Midbrain (tissue), 1 donor: Measurements from ENCODE around the gene MARF1.
"Not testable (repeated sequence)": the region's sequence is repeated elsewhere in the genome, so short reads cannot be mapped to it uniquely, and the experiment has no call there.

ENCODE experiments used
- DNase-seq: peaks from one replicate; lab custom pipeline; 2025; lab: John Stamatoyannopoulos, UW

The MARF1 gene

DNA sequence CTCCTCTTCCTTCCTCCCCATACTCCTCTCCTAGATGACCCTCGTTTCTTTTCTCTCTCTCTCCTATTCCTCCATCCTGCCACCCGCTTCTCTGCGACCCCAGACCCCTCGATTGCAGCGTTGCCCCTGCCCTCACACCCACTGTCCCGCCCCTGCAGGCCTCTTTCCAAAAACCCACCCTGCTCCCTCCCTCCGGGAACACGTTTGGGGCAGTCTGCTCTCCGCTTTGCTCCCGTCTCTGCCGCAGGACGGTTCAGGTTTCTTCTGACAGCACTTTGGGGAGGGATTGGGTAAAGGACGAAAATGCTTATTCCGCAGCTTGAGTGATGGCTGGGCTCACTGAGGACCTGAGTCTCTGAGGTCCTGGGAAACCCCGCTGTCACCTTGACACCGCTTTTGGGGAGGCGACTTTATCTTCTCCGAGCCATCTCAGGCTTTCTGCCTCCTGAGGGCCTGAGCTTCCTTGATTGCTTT lies 7.8 kb upstream of the MARF1 start:
- no peak for DNase-seq

DNA sequence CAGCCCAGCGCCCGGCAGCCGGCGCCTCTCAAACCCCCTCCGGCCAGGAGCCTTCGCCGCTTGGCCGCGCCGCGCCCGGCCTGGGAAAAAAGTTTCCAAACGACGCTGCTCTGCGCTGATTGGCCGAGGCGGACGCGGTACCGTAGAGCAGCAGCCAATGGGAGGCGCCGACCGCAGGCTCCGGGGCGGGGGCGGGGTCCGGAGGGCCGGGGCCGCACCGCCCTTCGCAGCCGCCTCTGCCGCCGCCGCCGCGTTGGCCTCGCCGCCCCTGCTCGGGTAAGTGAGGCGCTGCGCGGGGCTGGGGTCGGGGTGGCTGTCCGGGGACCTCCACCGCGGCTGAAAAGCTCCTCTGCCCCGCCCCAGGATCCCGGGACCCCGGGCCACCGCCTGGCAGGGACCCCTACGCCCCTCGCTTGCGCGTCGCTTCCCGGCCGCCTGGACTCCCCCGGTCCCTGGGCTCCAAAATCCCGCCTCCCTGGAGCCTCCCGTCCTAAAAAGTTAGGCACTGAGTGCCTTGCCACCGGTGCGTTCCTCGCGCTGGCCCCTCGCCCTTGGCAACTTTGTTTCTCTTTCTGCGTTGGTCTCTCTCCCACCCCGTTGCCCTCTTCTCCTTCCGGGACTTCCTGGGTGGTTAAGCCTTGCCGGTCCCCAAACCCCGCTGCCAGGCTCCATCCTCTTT lies 7.2 kb upstream of the MARF1 start, which contains the start of gene NDE1:
NDE1 (plus strand) TSS at position 227 of the 679 bp plus-strand sequence. CDS start 14,534 bp downstream, outside the sequence.
- peak; percentile 94 for DNase-seq

DNA sequence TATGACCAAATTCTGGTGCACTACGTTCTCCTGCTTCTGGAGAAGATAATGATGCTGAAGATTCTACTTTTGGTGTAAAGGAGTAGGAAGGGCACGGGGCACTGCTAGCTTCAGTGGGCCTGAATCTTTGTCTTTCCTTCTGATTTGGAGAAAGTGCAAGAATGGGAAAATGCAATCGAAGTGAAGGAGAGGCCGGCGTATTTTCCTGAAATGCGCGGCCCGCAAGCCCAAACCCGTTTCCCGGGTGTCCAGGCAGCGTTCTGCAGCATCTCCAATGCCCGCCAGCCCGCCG lies 6.7 kb upstream of the MARF1 start:
- no peak for DNase-seq

DNA sequence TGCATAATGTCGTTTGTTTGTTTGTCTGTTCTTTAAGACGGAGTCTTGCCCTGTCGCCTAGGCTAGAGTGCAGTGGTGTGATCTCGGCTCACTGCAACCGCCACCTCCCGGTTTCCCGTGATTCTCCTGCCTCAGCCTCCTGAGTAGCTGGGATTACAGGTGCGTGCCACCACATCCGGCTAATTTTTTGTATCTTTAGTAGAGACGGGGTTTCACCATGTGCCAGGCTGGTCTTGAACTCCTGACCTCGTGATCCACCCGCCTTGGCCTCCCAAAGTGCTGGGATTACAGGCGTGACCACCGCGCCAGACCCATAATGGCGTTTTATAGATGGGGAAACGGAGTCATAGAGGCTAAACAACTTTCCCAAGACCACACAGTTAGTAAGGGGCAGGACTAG lies 6.4 kb upstream of the MARF1 start:
- not testable (repeated sequence) for DNase-seq

DNA sequence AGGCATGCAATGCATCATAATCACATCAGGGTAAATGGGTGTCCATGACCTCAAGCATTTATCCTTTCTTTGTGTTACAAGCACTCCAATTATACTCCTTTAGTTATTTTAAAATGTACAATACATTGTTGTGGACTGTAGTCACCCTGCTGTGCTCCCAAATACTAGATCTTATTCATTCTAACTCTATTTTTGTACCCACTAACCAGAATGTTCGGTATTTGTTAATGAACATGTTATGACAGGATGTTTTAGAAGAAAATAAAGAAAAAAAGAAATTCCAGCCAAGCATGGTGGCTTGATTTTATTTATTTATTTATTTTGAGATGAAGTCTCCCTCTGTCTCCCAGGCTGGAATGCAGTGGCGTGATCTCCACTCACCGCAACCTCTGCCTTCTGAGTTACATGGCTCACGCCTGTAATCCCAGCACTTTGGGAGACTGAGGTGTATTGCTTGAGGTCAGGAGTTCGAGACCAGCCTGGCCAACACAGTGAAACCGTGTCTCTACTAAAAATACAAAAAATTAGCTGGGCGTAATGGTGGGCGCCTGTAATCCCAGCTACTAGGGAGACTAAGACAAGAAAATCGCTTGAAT lies 5.3 kb upstream of the MARF1 start:
- DNase-seq, result no peak

DNA sequence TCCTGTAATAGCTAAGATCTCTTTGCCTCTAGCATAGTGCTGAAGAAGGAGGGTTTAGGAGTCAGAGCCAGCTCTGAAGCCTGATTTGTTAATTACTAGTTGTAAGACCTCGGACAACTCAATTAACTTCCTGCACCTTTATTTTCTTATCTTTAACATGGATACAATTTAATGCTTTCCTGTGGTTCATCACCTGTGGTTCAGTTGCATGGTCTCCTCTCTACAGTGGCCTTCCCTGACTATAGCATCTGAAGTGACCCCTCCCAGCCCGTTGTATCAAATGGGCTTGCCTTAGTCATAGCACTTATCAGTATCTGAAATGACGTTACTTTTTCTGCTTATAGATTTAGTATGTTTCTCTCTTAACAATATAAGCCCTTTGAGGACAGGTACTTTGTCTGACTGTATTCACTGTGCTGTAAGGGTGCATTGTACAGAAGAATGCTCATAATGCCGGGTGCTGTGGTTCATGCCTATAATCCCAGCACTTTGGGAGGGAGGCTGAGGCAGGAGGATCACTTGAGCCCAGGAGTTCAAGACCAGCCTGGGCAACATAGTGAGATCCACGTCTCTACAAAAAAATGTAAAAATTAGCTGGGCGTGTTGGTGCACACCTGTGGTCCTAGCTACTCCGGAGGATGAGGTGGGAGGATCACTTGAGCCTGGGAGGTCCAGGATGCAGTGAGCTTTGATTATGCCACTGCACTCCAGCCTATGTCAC lies 4.5 kb upstream of the MARF1 start:
- no peak for DNase-seq

DNA sequence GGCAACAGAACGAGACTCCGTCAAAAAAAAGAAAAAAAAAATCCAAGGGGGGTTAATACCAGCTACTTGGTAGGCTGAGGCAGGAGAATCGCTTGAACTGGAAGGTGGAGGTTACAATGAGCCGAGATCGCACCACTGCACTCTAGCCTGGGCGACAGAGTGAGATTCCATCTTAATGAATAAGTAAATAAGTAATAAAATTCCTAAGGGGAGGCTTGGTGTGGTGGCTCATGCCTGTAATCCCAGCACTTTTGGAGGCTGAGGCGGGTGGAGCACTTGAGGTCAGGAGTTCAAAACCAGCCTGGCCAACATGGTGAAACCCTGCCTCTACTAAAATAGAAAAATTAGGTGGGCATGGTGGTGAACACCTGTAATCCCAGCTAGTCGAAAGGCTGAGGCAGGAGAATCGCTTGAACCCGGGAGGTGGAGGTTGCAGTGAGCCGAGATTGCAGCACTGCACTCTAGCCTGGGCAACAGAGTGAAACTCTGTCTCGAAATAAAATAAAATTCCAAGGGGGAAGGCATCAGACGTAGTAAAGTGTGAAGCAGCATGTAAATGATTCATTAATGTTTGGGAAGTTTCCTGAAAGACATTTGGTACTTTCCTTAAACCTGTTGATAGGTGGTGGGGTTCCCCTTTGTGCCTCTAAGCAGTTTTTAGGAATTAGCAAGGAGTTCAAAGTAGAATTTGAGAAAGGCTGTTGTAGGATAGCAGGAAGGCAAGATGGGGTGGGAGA lies 3.8 kb upstream of the MARF1 start:
- not testable (repeated sequence) for DNase-seq

DNA sequence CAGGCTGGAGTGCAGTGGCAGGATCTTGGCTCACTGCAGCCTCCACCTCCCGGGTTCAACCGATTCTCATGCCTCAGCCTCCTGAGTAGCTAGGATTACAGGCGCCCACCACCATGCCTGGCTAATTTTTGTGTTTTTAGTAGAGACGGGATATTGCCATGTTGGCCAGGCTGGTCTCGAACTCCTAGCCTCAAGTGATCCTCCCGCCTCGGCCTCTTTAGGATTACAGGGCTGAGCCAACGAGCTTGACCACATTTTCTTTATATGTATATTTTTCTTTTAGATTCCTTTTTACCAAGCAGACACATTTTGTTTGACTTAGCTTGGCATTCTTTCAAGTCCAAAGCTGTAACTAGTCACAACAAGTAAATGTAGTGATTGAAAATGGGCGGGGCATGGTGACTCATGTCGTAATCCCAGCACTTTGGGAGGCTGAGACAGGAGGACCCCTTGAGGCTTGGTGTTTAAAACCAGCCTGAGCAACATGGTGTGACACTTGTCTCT lies 2.1 kb upstream of the MARF1 start:
- not testable (repeated sequence) for DNase-seq

DNA sequence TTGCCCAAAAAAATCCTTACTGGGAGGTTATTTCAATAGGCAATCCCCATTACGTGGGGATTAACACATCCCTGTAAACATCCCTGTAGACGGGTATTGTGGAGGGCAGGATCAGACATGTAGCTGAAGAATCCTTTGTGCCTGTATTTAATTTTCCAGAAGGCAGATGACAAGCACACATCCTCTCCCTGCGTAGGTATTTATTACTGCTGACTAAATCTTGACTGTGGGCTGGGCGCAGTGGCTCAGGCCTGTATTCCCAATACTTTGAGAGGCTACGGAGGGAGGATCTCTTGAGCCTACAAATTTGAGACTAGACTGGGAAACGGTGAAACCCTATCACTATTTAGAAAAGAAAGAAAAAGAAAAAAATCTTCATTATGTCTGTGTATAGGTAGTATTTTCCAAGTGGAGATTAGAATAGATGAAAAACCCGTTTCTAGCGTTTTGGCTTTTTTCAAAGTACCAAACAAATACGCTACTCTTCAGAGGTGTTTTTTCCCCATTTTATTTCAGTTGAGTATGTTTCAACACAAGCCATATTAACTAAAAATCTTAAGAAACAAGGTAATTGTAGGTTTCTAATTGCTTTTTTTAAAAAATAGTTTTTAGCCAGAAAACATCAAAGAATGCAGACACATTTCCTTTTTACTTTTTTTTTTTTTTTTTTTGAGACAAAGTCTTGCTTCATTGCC lies 1.5 kb upstream of the MARF1 start:
- no peak for DNase-seq

DNA sequence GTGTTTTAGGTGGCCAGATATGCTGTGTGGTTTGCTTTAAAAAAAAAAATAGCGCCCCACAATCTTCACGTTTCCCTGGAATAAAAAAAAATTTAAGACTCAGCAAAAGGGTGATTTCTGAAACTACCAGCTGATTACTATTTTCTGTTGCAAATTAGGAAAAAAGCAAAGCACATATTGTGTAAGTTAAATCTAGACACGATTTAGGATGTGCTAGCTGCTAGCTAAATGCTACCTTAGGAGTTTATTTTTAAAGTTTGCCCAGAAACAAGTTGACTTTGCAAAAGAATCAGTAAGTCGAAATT lies 944 bp upstream of the MARF1 start:
- DNase-seq, result no peak

DNA sequence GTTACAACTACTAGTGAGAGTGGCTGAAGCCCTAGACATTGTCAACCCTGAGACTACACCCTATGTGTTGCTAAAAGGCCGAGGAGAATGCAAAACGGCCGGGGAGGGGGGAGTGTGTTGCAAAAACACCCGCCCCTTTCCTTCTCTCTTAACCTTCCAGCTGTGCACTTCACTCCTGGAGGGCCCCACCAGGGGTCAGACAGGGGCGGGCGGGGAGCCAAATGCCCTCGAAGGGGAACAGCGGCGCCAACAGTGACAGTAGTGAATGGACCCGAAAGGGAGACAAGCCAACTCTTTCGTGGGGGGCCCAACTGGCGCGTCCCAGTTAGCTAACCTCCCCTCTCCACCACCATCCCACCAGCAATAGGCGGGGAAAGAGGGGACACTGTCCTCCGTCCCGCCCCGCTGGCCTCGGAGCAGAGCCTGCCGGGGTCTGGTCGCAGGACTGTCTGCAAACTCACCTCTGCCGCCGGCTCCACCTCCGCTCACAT lies 352 bp downstream of the MARF1 start:
- no peak for DNase-seq

DNA sequence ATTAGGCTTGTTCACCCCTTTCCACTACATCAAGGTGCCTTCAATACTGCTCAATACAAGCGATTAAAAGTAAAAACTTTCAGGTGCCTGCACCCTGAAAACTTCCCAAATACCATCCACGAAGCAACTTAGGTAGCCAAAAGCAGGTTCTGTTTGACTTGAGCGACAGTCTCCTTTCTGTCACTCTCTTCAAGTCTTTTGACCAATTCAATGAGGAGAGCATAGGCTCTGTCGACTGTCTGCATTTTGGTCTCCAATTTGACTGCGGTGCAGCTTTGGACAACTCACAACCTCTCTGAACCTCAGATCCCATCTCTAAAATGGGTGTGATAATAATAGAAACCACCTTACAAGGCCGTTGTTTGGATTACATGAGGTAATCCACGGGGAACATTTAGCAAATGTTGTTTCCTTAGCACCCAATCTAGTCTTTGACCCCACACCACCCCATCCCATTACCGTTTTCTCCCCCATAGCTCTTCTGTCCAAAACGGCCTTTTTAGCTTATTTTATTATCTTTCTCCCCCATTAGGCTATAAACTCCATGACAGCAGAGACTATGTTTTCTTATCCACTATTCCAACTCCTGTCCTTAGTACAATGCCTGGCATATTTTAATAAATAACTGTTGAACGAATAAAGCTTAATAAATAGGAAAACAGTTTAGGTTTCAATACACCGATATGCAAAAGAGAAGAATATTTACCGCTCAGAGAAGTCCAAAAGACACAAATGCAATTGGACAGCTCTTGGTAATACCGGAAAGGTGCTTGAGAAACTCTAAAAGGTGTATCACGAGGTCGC lies 999 bp downstream of the MARF1 start:
- DNase-seq, result no peak

DNA sequence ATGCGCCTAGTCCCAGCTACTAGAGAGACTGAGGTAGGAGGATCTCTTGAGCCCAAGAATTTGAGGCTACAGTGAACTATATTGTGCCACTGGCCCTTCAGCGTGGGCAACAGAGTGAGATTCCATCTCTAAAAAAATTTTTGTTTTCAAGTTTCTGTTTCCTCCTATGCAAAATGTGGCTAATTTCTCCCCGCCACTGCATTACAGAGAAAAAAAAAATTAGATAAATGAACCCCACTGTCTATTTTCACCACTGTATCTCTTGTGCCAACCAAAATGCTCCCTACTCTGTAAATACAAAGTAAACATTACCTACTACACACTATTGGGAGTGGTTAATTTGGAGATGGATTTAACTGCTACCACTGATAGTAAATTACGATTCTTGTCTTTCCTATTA lies 2.0 kb downstream of the MARF1 start:
- no peak for DNase-seq

DNA sequence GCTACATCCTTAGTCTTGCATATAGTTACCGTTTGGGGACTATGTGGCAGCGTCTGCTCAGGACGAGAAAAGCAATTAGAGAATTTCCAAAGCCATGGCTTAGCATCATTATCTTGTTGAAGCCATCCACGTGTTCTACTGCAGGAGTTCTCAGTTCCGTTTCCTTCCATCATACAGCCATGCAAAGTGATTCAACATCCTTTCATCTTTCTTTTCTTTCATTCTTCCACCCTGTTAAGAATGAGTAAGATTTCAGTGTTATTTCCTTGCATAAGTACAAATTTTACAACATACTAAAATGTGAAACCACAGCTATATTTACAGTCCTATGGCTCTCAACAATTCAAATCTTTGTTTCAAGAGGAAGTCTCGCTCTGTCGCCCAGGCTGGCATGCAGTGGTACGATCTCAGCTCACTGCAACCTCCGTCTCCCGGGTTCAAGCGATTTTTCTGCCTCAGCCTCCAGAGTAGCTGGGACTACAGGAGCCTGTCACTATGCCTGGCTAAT lies 3.8 kb downstream of the MARF1 start:
- no peak for DNase-seq

DNA sequence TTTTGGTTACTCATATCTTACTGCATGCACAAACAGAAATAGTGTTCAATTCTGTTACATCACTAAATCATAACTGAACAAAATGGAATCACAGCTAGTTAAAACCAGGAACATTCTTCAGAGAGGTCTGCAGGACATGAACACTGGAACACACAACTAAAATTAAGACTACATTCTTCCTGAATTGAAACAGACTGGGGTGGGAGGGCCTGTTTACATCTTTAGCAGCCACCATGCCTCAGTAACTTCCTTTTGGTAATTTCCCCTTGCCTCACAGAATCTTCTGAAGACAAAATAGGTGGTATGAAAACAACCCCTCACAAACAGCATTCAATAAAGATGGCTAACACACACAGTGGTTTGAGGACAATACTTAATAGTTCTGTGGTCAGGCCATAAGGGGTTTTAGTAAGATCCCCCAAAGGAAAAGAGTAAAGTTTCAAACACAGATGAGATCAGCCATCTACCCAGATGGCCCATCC lies 6.5 kb downstream of the MARF1 start:
- no peak for DNase-seq

DNA sequence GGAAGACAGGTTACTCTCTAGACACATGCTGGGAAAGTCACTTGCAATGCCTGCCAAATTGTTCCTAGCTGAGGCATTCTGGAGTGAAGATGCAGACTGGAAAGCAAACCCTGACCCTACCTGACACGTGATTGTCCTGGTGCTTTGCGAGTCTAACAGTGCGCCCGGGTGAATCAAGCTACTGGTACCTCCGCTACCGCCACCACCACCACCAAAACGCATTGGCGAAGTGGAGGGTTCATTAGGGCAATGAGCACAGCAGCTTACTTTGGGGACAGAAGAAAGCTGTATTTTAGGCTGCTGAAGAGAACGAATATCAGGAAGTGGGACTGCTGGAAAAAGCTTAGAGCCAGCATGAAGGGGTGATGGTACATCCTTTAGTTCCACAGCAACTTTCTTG lies 7.0 kb downstream of the MARF1 start:
- no peak for DNase-seq

DNA sequence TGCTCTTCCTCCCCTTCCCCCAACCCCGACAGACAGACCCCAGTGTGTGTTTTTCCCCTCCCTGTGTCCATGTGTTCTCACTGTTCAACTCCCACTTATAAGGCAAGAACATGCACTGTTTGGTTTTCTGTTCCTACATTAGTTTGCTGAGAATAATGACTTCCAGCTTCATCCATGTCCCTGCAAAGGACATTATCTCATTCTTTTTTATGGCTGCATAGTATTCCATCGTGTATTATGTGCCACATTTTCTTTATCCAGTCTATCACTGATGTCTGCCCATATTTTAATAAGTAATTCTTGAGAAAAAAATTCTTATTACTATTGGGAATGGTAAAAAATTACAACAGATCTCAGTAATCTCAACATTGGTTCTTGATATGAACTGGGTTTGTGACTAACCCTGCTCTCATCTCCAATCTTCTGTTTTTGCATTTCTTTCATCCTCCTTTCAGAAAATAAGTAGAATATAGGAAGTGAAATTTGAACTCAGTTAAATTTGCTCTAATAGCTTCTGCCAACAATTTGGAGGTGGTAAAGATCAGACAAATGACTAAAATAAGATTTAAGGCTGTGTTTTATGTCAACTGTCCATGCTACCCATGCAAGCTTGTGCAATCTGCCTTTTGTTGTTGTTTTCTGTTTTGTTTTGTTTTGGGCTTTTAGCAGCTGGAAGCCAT lies 11.1 kb downstream of the MARF1 start:
- DNase-seq, result no peak

DNA sequence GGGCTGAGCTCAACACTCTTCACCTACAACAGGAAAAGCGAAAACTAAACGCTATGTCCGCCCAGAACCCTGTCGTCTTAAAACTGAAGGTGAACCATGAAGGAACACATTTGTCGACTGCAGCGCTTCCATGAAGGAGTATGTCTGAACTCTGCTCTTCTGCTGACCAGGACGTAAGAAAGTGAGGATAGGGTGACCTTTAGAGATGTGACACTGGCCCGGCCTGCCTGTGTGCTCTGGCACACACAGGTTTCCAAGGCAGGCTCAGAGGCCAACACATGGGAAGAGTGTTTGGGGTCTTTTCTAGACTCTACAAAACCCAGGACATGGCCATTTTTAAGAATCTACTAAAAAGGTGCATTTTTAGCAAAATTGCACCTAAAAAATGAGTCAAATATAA lies 21.1 kb downstream of the MARF1 start:
- no peak for DNase-seq

DNA sequence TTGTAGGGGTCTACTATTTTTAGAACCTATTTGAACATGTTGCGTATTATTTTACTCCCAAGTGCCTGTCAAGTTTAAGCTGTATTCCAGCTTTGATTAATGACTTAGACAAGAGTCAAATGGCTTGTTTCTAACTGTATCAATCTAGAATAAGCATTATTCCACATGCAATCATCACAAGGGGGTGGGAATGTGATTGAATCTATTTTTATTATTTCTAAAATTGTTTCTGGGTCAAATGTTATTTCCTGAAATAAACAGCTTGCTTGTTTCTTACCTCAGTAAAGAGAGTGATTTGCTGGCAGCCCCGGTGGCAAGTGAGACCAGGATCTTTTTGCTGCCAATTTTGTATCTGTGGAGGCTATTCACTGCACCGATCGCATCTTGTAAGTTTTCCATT lies 21.5 kb downstream of the MARF1 start:
- DNase-seq, result no peak

DNA sequence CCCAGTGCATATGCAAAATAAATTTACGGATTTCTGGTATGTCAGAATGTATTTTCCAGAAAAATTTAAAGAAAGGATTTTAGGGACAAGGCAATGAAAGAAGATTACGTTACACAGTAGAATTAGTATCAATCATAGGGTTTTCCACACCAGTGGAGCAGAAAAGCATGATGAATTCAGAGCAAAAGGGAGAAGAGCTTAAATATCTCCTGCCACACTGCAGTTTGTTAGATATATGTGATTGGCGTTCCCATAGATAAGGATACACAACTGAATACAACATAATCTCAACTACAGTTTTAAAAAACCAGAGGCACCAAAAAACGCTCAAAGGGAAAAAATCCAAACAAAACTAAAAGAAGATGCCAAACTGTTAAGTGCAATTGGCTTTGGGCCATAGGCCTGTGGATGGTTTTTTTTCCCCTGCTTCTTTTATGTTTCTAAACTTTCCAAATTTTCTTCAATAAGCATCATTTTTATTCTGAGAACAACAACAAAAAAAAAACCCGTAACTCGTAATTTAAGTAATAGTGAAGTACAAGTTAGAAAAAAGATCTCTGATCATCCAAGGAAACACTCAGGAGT lies 22.3 kb downstream of the MARF1 start:
- DNase-seq, result no peak
